Trophoblast cell (in vitro differentiated cells and primary cell): ENCODE data around the gene LRRC56.

Experiments
- DNase-seq, 2 donors: peaks; one replicate each; pipeline ENCODE4 v3.0.0-alpha.2; 2016
- H2AFZ ChIP-seq: 2 replicates; pipeline ENCODE4 v1.6.1; 2013; ENCODE audit warnings: low read length, moderate library complexity, mild to moderate bottlenecking; ENCODE audit not compliant: insufficient read depth, poor library complexity
- H2AK5ac ChIP-seq: 2 replicates; pipeline ENCODE4 v1.6.1; 2013; ENCODE audit warnings: mild to moderate bottlenecking, low read length
- H2BK120ac ChIP-seq: 2 replicates; pipeline ENCODE4 v1.6.1; 2013; ENCODE audit warnings: low read length, mild to moderate bottlenecking, moderate library complexity; ENCODE audit not compliant: insufficient read depth, poor library complexity
- H2BK12ac ChIP-seq: 2 replicates; pipeline ENCODE4 v1.6.1; 2013; ENCODE audit warnings: mild to moderate bottlenecking, low read length, moderate library complexity
- H2BK5ac ChIP-seq: 2 replicates; pipeline ENCODE4 v1.6.1; 2013; ENCODE audit warnings: low read length, low read depth, moderate library complexity, mild to moderate bottlenecking; ENCODE audit not compliant: poor library complexity
- H3K14ac ChIP-seq: 2 replicates; pipeline ENCODE4 v1.6.1; 2013; ENCODE audit warnings: mild to moderate bottlenecking, low read length
- H3K18ac ChIP-seq: 2 replicates; pipeline ENCODE4 v1.6.1; 2013; ENCODE audit warnings: mild to moderate bottlenecking, low read length
- H3K23ac ChIP-seq: 2 replicates; pipeline ENCODE4 v1.6.1; 2013; ENCODE audit warnings: low read length
- H3K27ac ChIP-seq: 2 replicates; pipeline ENCODE4 v1.5.1; 2013; ENCODE audit warnings: low read depth, mild to moderate bottlenecking, inconsistent platforms, low read length, moderate library complexity
- H3K27me3 ChIP-seq: 2 replicates; pipeline ENCODE4 v1.6.1; 2013; ENCODE audit warnings: inconsistent platforms, mild to moderate bottlenecking, low read length, moderate library complexity; ENCODE audit not compliant: insufficient read depth
- H3K36me3 ChIP-seq, 2 experiments: 1 replicate in 1 of 2; 2 replicates in 1 of 2; pipeline ENCODE4 v1.6.1; 2013; ENCODE audit warnings: low read length in 2 of 2, mild to moderate bottlenecking in 2 of 2, moderate library complexity in 1 of 2; ENCODE audit not compliant: insufficient read depth in 2 of 2, control insufficient read depth in 1 of 2
- H3K4ac ChIP-seq: 2 replicates; pipeline ENCODE4 v1.6.1; 2013; ENCODE audit warnings: low read depth, mild to moderate bottlenecking, low read length, moderate library complexity
- H3K4me1 ChIP-seq, 2 experiments: 1 replicate in 1 of 2; 2 replicates in 1 of 2; pipeline ENCODE4 v1.6.1; 2013; ENCODE audit warnings: low read length in 2 of 2, mild to moderate bottlenecking in 2 of 2, moderate library complexity in 1 of 2; ENCODE audit not compliant: insufficient read depth in 2 of 2, control insufficient read depth in 1 of 2
- H3K4me2 ChIP-seq: 2 replicates; pipeline ENCODE4 v1.6.1; 2013; ENCODE audit warnings: inconsistent platforms, mild to moderate bottlenecking, low read length, moderate library complexity
- H3K4me3 ChIP-seq: 2 replicates; pipeline ENCODE4 v1.5.1; 2013; ENCODE audit warnings: mild to moderate bottlenecking, low read depth, low read length, inconsistent platforms
- H3K79me1 ChIP-seq: one replicate; pipeline ENCODE4 v1.6.1; 2013; ENCODE audit warnings: low read length
- H3K79me2 ChIP-seq: 2 replicates; pipeline ENCODE4 v1.6.1; 2013; ENCODE audit warnings: low read length, mild to moderate bottlenecking; ENCODE audit not compliant: control insufficient read depth, insufficient read depth, poor library complexity
- H3K9ac ChIP-seq: 2 replicates; pipeline ENCODE4 v1.6.1; 2013; ENCODE audit warnings: mild to moderate bottlenecking, low read length
- H3K9me3 ChIP-seq: 2 replicates; pipeline ENCODE4 v1.6.1; 2013; ENCODE audit warnings: low read depth, mild to moderate bottlenecking, control low read depth, inconsistent platforms, low read length; ENCODE audit not compliant: insufficient read depth
- H4K12ac ChIP-seq: 2 replicates; pipeline ENCODE4 v1.6.1; 2013; ENCODE audit warnings: low read depth, mild to moderate bottlenecking, low read length, moderate library complexity
- H4K8ac ChIP-seq: 2 replicates; pipeline ENCODE4 v1.6.1; 2013; ENCODE audit warnings: low read depth, mild to moderate bottlenecking, low read length, moderate library complexity
- H4K91ac ChIP-seq: one replicate; pipeline ENCODE4 v1.6.1; 2013; ENCODE audit warnings: low read depth, mild to moderate bottlenecking, low read length, moderate library complexity
- WGBS: extraction: QIAGEN DNeasy Blood & Tissue Kit; methylation state at CpG from one replicate; pipeline ENCODE4 v1.1.7; 2013; ENCODE audit warnings: missing lambda C conversion rate; ENCODE audit not compliant: insufficient read length, insufficient coverage; ENCODE audit errors: extremely low coverage; 5-methylcytosine and 5-hydroxymethylcytosine counted together

The LRRC56 gene

DNA sequence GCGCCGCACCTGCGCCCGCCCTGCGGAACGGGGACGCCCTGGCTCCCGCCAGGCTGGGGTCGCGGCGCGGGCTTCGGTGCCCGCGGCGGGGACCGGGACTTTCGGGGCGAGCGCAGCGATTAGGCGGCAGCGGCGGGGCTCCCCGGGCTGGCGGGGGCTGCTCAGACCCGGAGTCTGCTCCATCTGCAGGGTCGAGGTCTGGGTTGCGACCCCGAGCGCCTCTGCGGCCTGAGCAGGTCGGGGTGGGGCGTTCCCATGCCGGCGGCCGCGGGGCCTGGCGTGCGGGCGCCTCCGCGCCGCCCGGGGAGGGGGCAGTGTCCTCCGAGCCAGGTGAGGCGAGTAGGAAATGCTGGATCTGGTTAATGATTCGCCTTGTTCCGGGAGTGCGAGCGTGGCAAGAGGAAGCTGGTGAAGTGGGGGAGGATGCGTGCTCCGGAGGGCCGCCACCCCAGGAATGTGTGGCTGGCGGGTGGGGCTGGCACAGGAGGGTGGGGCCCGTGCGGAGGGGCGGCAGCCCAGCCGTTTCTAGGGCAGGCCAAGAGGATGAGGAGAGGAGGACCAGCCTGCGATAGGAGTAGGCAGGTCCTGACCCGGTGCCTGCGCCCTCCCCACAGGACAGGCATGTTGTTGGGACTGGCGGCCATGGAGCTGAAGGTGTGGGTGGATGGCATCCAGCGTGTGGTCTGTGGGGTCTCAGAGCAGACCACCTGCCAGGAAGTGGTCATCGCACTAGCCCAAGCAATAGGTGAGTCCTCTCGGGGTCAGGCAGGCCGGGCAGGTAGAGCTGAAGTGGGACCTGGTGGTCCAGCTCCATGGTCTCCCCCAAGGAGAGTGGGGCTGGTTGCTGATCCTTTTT is 24.0 kb downstream of the LRRC56 start:
- peak overlapping the region; percentile 81 for H3K18ac ChIP-seq
- peaks cover 20% of the 10 kb centered on the region for H3K79me2 ChIP-seq
- peak overlapping the region; percentile 47 for H2BK120ac ChIP-seq
- H4K12ac ChIP-seq, result peak overlapping the region; percentile 43
- peaks cover 11 to 22% of the 10 kb centered on the region in 2 experiments for H3K36me3 ChIP-seq
- peak overlapping the region; percentile 86 for H3K4me3 ChIP-seq
- WGBS, result no CpG with 5 or more reads among the region's 67 CpGs
- peaks cover 48 to 51% of the 10 kb centered on the region in 2 experiments for H3K4me1 ChIP-seq
- peak overlapping the region; percentile 56 for H4K91ac ChIP-seq
- H3K23ac ChIP-seq, result no peak overlapping the region
- peak in 1 of 2 donors; percentile 60 for DNase-seq
- peak overlapping the region; percentile 82 for H3K4ac ChIP-seq
- H2BK12ac ChIP-seq, result peak overlapping the region; percentile 1
- peak overlapping the region; percentile 77 for H3K4me2 ChIP-seq
- H3K79me1 ChIP-seq, result peaks cover 35% of the 10 kb centered on the region
- peaks cover 5% of the 10 kb centered on the region for H3K27me3 ChIP-seq
- H4K8ac ChIP-seq, result peak overlapping the region; percentile 61
- peak overlapping the region; percentile 81 for H2AK5ac ChIP-seq
- peak overlapping the region; percentile 58 for H3K14ac ChIP-seq
- H3K27ac ChIP-seq, result peak overlapping the region; percentile 69
- H2AFZ ChIP-seq, result peak overlapping the region; percentile 57
- peaks cover 6% of the 10 kb centered on the region for H3K9me3 ChIP-seq
- H3K9ac ChIP-seq, result peak overlapping the region; percentile 83
- H2BK5ac ChIP-seq, result peak overlapping the region; percentile 48

DNA sequence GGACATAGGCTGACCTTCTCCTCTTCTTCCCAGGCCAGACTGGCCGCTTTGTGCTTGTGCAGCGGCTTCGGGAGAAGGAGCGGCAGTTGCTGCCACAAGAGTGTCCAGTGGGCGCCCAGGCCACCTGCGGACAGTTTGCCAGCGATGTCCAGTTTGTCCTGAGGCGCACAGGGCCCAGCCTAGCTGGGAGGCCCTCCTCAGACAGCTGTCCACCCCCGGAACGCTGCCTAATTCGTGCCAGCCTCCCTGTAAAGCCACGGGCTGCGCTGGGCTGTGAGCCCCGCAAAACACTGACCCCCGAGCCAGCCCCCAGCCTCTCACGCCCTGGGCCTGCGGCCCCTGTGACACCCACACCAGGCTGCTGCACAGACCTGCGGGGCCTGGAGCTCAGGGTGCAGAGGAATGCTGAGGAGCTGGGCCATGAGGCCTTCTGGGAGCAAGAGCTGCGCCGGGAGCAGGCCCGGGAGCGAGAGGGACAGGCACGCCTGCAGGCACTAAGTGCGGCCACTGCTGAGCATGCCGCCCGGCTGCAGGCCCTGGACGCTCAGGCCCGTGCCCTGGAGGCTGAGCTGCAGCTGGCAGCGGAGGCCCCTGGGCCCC is 24.8 kb downstream of the LRRC56 start:
- H3K27me3 ChIP-seq, result no peaks in the 10 kb centered on the region
- H3K4ac ChIP-seq, result peak overlapping the region; percentile 82
- peak overlapping the region; percentile 56 for H4K91ac ChIP-seq
- peak overlapping the region; percentile 47 for H2BK120ac ChIP-seq
- peak overlapping the region; percentile 86 for H3K4me3 ChIP-seq
- peaks cover 48 to 53% of the 10 kb centered on the region in 2 experiments for H3K4me1 ChIP-seq
- peak overlapping the region; percentile 10 for H2AK5ac ChIP-seq
- no peak overlapping the region for H2AFZ ChIP-seq
- peak overlapping the region; percentile 77 for H3K4me2 ChIP-seq
- peak overlapping the region; percentile 81 for H3K18ac ChIP-seq
- H3K79me2 ChIP-seq, result peaks cover 20% of the 10 kb centered on the region
- no peak overlapping the region for H2BK12ac ChIP-seq
- H4K12ac ChIP-seq, result no peak overlapping the region
- peak; percentile 66 to 80 for DNase-seq
- peak overlapping the region; percentile 42 for H3K9ac ChIP-seq
- H3K23ac ChIP-seq, result no peak overlapping the region
- peaks cover 14 to 22% of the 10 kb centered on the region in 2 experiments for H3K36me3 ChIP-seq
- peak overlapping the region; percentile 48 for H2BK5ac ChIP-seq
- H4K8ac ChIP-seq, result peak overlapping the region; percentile 61
- H3K27ac ChIP-seq, result peak overlapping the region; percentile 69
- H3K14ac ChIP-seq, result peak overlapping the region; percentile 58
- H3K79me1 ChIP-seq, result peaks cover 36% of the 10 kb centered on the region
- peaks cover 4% of the 10 kb centered on the region for H3K9me3 ChIP-seq
- no CpG with 5 or more reads among the region's 29 CpGs for WGBS

DNA sequence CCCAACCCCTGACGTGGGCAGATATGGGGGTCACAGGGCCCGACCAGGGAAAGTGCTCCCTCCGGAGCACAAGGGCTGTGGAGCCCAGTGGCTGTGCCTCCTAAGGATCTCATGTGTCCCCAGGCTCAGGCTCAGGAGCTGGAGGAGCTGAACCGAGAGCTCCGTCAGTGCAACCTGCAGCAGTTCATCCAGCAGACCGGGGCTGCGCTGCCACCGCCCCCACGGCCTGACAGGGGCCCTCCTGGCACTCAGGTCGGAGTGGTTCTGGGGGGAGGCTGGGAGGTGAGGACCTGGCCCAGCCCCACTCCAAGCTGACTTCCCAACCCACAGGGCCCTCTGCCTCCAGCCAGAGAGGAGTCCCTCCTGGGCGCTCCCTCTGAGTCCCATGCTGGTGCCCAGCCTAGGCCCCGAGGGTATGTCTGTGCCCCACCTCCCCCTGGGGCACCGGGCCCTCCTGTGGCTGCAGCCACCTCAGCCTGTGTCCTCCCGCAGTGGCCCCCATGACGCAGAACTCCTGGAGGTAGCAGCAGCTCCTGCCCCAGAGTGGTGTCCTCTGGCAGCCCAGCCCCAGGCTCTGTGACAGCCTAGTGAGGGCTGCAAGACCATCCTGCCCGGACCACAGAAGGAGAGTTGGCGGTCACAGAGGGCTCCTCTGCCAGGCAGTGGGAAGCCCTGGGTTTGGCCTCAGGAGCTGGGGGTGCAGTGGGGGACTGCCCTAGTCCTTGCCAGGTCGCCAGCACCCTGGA is 25.9 kb downstream of the LRRC56 start:
- H3K27ac ChIP-seq, result peak overlapping the region; percentile 49
- no peak overlapping the region for H2BK5ac ChIP-seq
- no peak overlapping the region for H2BK120ac ChIP-seq
- H3K14ac ChIP-seq, result peak overlapping the region; percentile 33
- no peak overlapping the region for H2AFZ ChIP-seq
- peak overlapping the region; percentile 34 for H3K4ac ChIP-seq
- DNase-seq, result peak; percentile 95 to 96
- H4K12ac ChIP-seq, result no peak overlapping the region
- H3K4me2 ChIP-seq, result no peak overlapping the region
- peak overlapping the region; percentile 22 for H3K18ac ChIP-seq
- no peak overlapping the region for H3K23ac ChIP-seq
- H2AK5ac ChIP-seq, result no peak overlapping the region
- H3K4me1 ChIP-seq, result peaks cover 48 to 62% of the 10 kb centered on the region in 2 experiments
- H3K79me2 ChIP-seq, result peaks cover 23% of the 10 kb centered on the region
- H3K9ac ChIP-seq, result no peak overlapping the region
- H3K27me3 ChIP-seq, result no peaks in the 10 kb centered on the region
- H4K91ac ChIP-seq, result peak overlapping the region; percentile 52
- peaks cover 16 to 22% of the 10 kb centered on the region in 2 experiments for H3K36me3 ChIP-seq
- WGBS, result no CpG with 5 or more reads among the region's 18 CpGs
- peaks cover 40% of the 10 kb centered on the region for H3K79me1 ChIP-seq
- peak overlapping the region; percentile 8 for H4K8ac ChIP-seq
- peak overlapping the region; percentile 0 for H3K4me3 ChIP-seq
- peaks cover 8% of the 10 kb centered on the region for H3K9me3 ChIP-seq
- no peak overlapping the region for H2BK12ac ChIP-seq
